ENCODE results near the gene ZNF407.

ZNF407 gene

DNA sequence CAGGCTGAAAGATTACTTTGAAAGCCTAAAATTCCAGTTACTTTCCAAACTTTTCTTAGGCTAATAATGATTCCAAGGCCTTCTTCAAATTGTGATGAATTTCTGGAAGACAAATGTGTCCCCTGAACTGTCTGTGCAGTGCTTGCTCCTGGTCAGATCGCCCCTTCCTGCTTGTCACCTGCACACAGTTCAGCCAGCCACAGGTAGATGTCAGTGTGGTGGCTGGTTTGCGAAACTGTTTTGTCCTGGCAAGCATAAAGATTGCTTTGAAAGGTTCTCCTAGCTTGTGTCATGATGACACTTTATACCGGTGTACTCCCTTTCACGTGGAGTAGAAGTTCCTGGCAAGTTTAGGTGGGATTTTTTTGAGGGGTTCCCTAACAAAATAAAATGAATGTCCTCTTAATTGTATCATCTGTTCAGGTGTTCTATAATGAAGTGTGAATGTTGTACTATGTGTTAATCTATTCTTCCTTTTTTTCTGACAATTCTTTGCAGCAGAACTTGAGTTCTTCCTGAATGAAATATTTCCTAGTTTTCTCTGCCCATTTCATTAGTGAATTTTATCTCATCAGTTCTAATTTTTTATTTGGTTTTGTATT lies 298.8 kb downstream of the ZNF407 start:
- H3K27ac ChIP-seq (ENCODE audit: low read depth, low read length): no peak overlapping the region
- no peaks in the 10 kb centered on the region for H3F3A ChIP-seq (ENCODE audit: control insufficient read depth, insufficient read depth)
- no peaks in the 10 kb centered on the region for H3K79me2 ChIP-seq (ENCODE audit: control insufficient read depth, low read length)
- no peak overlapping the region for H3K4me3 ChIP-seq (ENCODE audit: low read length)
- H3K4me1 ChIP-seq (ENCODE audit: control insufficient read depth, low read length): peaks cover 6% of the 10 kb centered on the region
- no peaks in the 10 kb centered on the region for H3K9me2 ChIP-seq (replicated peaks; ENCODE audit: control insufficient read depth, low read length)
- no peaks in the 10 kb centered on the region for H3K36me3 ChIP-seq (ENCODE audit: control insufficient read depth, low read length)
- H3K27me3 ChIP-seq (ENCODE audit: control insufficient read depth, low read length): no peaks in the 10 kb centered on the region
- H3K9me3 ChIP-seq (ENCODE audit: control insufficient read depth, insufficient read depth, low read length): no peaks in the 10 kb centered on the region
- no peak overlapping the region for H3K4me2 ChIP-seq (ENCODE audit: low read length)
- no peak for TF ChIP-seq EZH2phosphoT487 (IDR thresholded peaks at IDR 0.05; ENCODE audit: borderline replicate concordance, low read length)
- TF ChIP-seq, protein P1, sequence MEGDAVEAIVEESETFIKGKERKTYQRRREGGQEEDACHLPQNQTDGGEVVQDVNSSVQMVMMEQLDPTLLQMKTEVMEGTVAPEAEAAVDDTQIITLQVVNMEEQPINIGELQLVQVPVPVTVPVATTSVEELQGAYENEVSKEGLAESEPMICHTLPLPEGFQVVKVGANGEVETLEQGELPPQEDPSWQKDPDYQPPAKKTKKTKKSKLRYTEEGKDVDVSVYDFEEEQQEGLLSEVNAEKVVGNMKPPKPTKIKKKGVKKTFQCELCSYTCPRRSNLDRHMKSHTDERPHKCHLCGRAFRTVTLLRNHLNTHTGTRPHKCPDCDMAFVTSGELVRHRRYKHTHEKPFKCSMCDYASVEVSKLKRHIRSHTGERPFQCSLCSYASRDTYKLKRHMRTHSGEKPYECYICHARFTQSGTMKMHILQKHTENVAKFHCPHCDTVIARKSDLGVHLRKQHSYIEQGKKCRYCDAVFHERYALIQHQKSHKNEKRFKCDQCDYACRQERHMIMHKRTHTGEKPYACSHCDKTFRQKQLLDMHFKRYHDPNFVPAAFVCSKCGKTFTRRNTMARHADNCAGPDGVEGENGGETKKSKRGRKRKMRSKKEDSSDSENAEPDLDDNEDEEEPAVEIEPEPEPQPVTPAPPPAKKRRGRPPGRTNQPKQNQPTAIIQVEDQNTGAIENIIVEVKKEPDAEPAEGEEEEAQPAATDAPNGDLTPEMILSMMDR (IDR thresholded peaks at IDR 0.05; ENCODE audit: low read depth, low read length, poor library complexity, severe bottlenecking): peak; percentile 60
- no peaks in the 10 kb centered on the region for H4K20me1 ChIP-seq (ENCODE audit: control insufficient read depth, insufficient read depth, low read depth, low read length)

- no peak overlapping the region for H3K27ac ChIP-seq (ENCODE audit: low read depth, low read length)
- H3K9me3 ChIP-seq (ENCODE audit: control insufficient read depth, insufficient read depth, low read length): no peaks in the 10 kb centered on the region
Observed at GRCh38 chr18:74897971-74898657, 300.4 kb downstream of the ZNF407 start.

GRCh38 chr18:74898965-74899364 lies 301.3 kb downstream of the ZNF407 start:
- no peaks in the 10 kb centered on the region for H3K36me3 ChIP-seq (ENCODE audit: control insufficient read depth, low read length)
- H4K20me1 ChIP-seq (ENCODE audit: control insufficient read depth, insufficient read depth, low read depth, low read length): no peaks in the 10 kb centered on the region
- no peak overlapping the region for H3K27ac ChIP-seq (ENCODE audit: low read depth, low read length)
- H3K27me3 ChIP-seq (ENCODE audit: control insufficient read depth, low read length): no peaks in the 10 kb centered on the region
- no peak overlapping the region for H3K4me2 ChIP-seq (ENCODE audit: low read length)
- peaks cover 6% of the 10 kb centered on the region for H3K4me1 ChIP-seq (ENCODE audit: control insufficient read depth, low read length)
- H3K4me3 ChIP-seq (ENCODE audit: low read length): no peak overlapping the region
- H3F3A ChIP-seq (ENCODE audit: control insufficient read depth, insufficient read depth): no peaks in the 10 kb centered on the region
- H3K79me2 ChIP-seq (ENCODE audit: control insufficient read depth, low read length): no peaks in the 10 kb centered on the region
- TF ChIP-seq, protein P1 (IDR thresholded peaks at IDR 0.05; ENCODE audit: low read depth, low read length, poor library complexity, severe bottlenecking): no peak
- TF ChIP-seq EZH2phosphoT487 (IDR thresholded peaks at IDR 0.05; ENCODE audit: borderline replicate concordance, low read length): no peak
- H3K9me3 ChIP-seq (ENCODE audit: control insufficient read depth, insufficient read depth, low read length): no peaks in the 10 kb centered on the region
- H3K9me2 ChIP-seq (replicated peaks; ENCODE audit: control insufficient read depth, low read length): no peaks in the 10 kb centered on the region

More at GRCh38 chr18:74897971-74898657, 300.4 kb downstream of the ZNF407 start:
- Histone ChIP-seq H4K20me1 (ENCODE audit: control insufficient read depth, insufficient read depth, low read depth, low read length) (no peaks in the 10 kb centered on the region), H3K4me2 (ENCODE audit: low read length) (no peak overlapping the region), H3K36me3 (ENCODE audit: control insufficient read depth, low read length) (no peaks in the 10 kb centered on the region), H3K9me2 (replicated peaks; ENCODE audit: control insufficient read depth, low read length) (no peaks in the 10 kb centered on the region), H3F3A (ENCODE audit: control insufficient read depth, insufficient read depth) (no peaks in the 10 kb centered on the region), H3K4me1 (ENCODE audit: control insufficient read depth, low read length) (peaks cover 6% of the 10 kb centered on the region), H3K27me3 (ENCODE audit: control insufficient read depth, low read length) (no peaks in the 10 kb centered on the region), H3K79me2 (ENCODE audit: control insufficient read depth, low read length) (no peaks in the 10 kb centered on the region), H3K4me3 (ENCODE audit: low read length) (no peak overlapping the region)
- TF ChIP-seq, protein P1 (IDR thresholded peaks at IDR 0.05; ENCODE audit: low read depth, low read length, poor library complexity, severe bottlenecking): no peak
- TF ChIP-seq EZH2phosphoT487 (IDR thresholded peaks at IDR 0.05; ENCODE audit: borderline replicate concordance, low read length): no peak
